Anterior cingulate cortex (tissue), 58 donors: ENCODE data around the gene PHACTR4.
A peak's percentile ranks its signal among the peaks of the same experiment; 100 is the strongest.
"Not testable (repeated sequence)": the region's sequence is repeated elsewhere in the genome, so short reads cannot be mapped to it uniquely, and the experiment has no call there.

ENCODE experiments used
- DNase-seq, 58 donors: peaks; one replicate each; lab custom pipeline; 2025; lab: John Stamatoyannopoulos, UW

The PHACTR4 gene

GRCh38 chr1:28370239-28371009, 884 bp downstream of the PHACTR4 start:
- peak in 20 of 58 donors; percentile 8 to 44 (median 26) for DNase-seq

- no peak for DNase-seq
Measured at GRCh38 chr1:28371010-28371377, 1.5 kb downstream of the PHACTR4 start.

GRCh38 chr1:28373450-28373849, 3.9 kb downstream of the PHACTR4 start:
- DNase-seq: not testable (repeated sequence)

- DNase-seq: no peak
Measured at GRCh38 chr1:28374297-28374696, 4.8 kb downstream of the PHACTR4 start.

GRCh38 chr1:28375598-28375997, 6.1 kb downstream of the PHACTR4 start:
- DNase-seq: not testable (repeated sequence)

GRCh38 chr1:28376195-28376594, 6.7 kb downstream of the PHACTR4 start:
- not testable (repeated sequence) for DNase-seq

- no peak for DNase-seq
Measured at GRCh38 chr1:28378906-28379305, 9.4 kb downstream of the PHACTR4 start.

GRCh38 chr1:28380394-28380793, 10.9 kb downstream of the PHACTR4 start:
- no peak for DNase-seq

- DNase-seq: not testable (repeated sequence)
Measured at GRCh38 chr1:28383785-28384184, 14.2 kb downstream of the PHACTR4 start.

- DNase-seq: no peak
Measured at GRCh38 chr1:28392027-28392652, 22.6 kb downstream of the PHACTR4 start.

- no peak for DNase-seq
Measured at GRCh38 chr1:28394136-28394535, 24.6 kb downstream of the PHACTR4 start.

- no peak for DNase-seq
Measured at GRCh38 chr1:28395181-28395580, 25.6 kb downstream of the PHACTR4 start.

- DNase-seq: no peak
Measured at GRCh38 chr1:28401760-28402159, 32.2 kb downstream of the PHACTR4 start.

GRCh38 chr1:28409090-28409489, 39.5 kb downstream of the PHACTR4 start:
- no peak for DNase-seq

GRCh38 chr1:28411656-28412055, 42.1 kb downstream of the PHACTR4 start:
- no peak for DNase-seq

GRCh38 chr1:28412731-28413130, 43.2 kb downstream of the PHACTR4 start:
- no peak for DNase-seq

GRCh38 chr1:28416509-28417194, 47.1 kb downstream of the PHACTR4 start:
- no peak for DNase-seq

- no peak for DNase-seq
Measured at GRCh38 chr1:28417441-28417922, 47.9 kb downstream of the PHACTR4 start.

GRCh38 chr1:28417926-28418637, 48.5 kb downstream of the PHACTR4 start:
- DNase-seq: no peak

- DNase-seq: no peak
Measured at GRCh38 chr1:28421744-28422143, 52.2 kb downstream of the PHACTR4 start.

GRCh38 chr1:28426831-28427230, 57.3 kb downstream of the PHACTR4 start:
- DNase-seq: no peak
